Activated naive CD4-positive, alpha-beta T cell treated with anti-CD3 and anti-CD28 coated beads, Interleukin-2, amount 50 U/mL, for 16 hours (primary cell): ENCODE measurements around the gene RNF224.

Experiments
- DNase-seq: peaks from one replicate; pipeline ENCODE4 v3.0.0-alpha.2; 2020

The RNF224 gene

GRCh38 chr9:137215196-137215986, 11.9 kb upstream of the RNF224 start:
- no peak for DNase-seq

GRCh38 chr9:137216188-137216965, 10.9 kb upstream of the RNF224 start:
- no peak for DNase-seq

DNA sequence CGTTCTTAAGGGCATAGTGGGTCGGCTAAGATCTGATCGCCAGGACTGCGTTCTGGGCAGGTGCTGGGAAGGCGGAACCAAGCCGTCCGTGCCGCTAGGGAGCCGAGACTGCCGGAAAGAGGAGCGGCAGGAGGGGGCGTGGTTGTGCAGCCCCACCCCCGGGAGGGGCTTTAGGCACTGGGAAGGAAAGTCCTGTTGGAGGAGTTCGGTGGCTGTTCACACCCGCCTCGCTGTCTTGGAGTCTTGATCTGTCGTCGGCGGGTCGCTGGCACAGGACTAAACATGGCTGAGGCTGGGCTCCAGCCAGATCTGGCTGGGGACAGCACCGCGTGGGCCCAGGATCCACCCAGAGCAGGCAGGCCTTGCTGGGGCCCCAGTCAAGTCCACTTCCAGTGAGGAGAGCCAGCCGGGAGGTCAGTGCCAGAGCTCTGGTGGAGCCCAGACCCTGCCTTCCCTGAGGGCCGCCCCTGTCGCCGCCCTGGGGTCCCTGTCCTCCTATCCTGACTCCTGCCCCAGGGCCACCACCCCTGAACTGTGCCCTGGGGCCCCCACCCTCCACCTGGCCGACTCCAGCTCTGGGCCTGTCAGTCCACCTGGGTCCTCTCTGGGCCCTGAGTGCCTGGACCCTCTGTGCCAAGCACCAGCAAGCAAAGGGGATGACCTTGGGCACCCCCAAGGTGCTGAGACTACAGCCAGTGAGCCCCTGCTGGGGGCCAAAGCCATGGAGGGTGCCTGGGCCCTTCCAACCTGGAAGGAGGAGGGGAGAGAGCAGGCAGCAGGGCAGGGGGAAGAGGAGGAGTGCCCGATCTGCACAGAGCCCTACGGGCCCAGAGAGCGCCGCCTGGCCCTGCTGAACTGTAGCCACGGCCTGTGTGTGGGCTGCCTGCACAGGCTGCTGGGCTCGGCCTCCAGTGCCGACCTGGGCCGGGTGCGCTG, 9.8 kb upstream of the RNF224 start:
- DNase-seq, result no peak

- DNase-seq, result no peak
Measured at GRCh38 chr9:137218212-137218753, 9.0 kb upstream of the RNF224 start.

- no peak for DNase-seq
Measured at GRCh38 chr9:137218754-137219271, 8.5 kb upstream of the RNF224 start.

DNA sequence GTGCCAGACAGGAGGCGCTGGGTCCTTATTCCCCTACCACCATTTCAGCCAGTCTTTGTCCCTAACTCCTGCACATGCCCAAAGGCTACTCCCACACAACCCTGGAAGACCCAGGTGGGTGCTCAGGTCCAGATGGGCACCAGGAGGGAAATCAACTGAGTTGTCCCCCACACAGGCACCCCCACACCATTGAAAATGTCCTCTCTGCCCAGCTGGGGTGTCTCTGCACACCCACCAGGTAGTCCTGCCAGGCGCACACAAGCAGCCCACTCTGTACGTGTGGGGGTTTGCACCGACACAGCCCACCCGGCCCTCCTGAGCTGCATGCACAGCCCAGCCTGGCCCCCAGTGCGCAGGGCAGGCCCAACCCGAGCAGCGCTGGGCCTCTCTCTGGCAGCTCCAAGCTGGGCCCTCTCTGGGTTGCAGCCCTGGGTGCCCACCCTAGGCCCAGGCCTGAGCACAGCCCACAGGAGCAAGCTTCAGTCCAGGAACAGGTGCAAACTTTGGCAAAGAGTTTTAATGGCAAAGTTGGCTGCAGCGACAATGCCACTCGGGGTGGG, 7.5 kb upstream of the RNF224 start:
- no peak for DNase-seq

GRCh38 chr9:137220317-137221094, 6.8 kb upstream of the RNF224 start:
- DNase-seq, result no peak

DNA sequence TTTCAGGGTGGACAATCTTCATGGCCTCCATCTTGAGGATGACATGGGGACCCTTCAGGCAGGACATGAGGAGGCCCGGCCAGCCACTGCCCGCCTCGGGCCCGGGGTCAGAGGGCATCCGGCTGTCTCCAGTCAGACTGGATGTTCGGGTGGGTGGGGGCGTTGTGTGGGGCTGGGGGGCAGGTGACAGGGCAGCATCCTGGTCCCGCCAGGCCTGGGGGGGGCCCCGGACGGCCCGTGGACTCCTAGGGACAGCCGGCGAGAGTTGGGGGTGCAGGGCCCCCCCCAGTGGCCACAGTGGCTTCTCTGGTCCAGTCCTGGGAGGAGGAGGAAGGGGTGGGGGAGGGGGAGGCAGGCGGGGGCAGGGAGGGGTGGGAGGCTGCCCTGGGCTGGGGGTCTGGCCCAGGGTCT, 6.2 kb upstream of the RNF224 start:
- DNase-seq, result no peak

- peak; percentile 34 for DNase-seq
Measured at GRCh38 chr9:137221506-137222111, 5.7 kb upstream of the RNF224 start.

GRCh38 chr9:137222190-137223077, 4.9 kb upstream of the RNF224 start, which contains the start of gene RNF208:
Gene RNF208 (minus strand): TSS chr9:137222240. CDS start chr9:137221212, 1,028 bp downstream.
- no peak for DNase-seq

DNA sequence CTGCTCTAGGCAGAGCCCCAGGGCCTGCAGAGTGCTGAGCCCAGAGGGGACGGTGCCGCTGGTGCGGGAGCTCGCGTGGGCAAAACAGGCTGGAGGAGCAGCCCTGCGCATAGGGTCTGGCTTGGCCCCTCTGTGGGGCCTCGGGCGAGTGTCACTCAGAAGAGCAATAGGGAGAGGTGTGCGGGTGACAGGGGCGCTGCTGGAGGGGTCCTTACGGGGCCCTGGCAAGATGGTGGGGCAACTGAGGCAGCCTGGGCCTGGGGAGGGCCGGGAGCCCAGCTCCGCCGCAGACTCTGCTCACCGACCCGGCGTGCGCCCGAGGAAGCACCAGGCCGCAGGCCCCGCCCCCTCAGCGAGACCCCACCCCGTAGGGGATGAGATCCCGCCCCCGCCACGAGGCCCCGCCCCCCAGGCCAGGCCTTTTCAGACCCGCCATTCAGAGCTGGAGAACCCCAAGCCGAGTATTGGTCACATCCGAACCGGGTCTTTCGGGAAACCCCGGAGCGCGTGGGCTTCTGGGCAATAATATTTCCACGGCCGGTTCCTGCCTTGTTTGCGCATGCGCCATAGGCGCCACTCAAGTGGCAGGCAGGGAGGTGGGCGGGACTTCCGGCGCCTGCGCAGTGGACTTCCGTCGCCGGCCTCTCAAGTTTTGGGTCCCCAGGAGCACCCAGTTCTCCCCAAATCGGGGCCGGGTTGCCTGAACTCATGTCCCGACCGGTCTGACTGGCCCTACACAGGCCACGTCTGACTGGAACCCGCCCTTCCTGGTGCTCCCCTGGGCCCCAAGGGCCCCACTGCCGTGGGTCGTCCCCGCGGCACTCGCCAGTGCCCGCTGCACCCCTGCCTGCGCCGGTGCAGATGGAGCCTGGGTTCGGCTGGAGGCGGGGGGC, 4.0 kb upstream of the RNF224 start:
- peak; percentile 99 for DNase-seq

GRCh38 chr9:137224830-137225694, 2.2 kb upstream of the RNF224 start, which contains the start of gene CYSRT1:
Gene CYSRT1 (plus strand): TSS chr9:137225174. CDS start chr9:137225622, 448 bp downstream.
- DNase-seq, result no peak

GRCh38 chr9:137225699-137226331, 1.5 kb upstream of the RNF224 start:
- DNase-seq, result no peak

GRCh38 chr9:137226338-137227053, 806 bp upstream of the RNF224 start:
- DNase-seq, result no peak

- DNase-seq, result no peak
Measured at GRCh38 chr9:137227853-137228505, 677 bp downstream of the RNF224 start.

DNA sequence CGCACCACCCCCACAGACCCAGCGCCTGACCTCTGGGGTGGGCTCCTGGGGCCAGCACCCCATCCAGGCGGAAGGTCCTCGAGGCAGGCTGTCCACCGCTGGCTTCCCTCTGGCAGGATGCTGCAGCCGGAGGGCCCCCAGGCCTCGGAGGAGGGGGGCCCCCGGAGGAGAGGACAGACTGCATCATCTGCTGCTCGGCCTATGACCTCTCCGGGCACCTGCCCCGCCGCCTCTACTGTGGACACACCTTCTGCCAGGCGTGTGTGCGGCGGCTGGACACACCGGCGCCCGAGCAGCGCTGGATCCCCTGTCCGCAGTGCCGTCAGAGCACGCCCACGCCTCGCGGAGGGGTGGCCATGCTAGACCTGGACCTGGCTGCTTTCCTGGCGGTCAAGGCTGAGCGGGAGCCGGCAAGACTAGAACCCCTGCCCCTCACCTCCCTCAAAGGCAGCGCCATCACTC, 1.2 kb downstream of the RNF224 start:
- no peak for DNase-seq
